HG03064 (cell line): ENCODE data around the gene CXCL12.

ENCODE experiments used
- ATAC-seq: cut with Tn5 transposase; IDR thresholded peaks from one replicate; pipeline ENCODE4 v1.9.1; 2021; ENCODE audit warnings: low read depth; ENCODE audit not compliant: unreplicated experiment

CXCL12 gene

GRCh38 chr10:44400541-44400940 is 15.6 kb upstream of the CXCL12 start:
- ATAC-seq, result no peak

- no peak for ATAC-seq
Observed at GRCh38 chr10:44399659-44400451, 15.0 kb upstream of the CXCL12 start.

- ATAC-seq, result no peak
Observed at GRCh38 chr10:44398747-44399658, 14.1 kb upstream of the CXCL12 start.

GRCh38 chr10:44398271-44398670 is 13.4 kb upstream of the CXCL12 start:
- no peak for ATAC-seq

GRCh38 chr10:44397476-44398225 is 12.8 kb upstream of the CXCL12 start:
- ATAC-seq, result no peak

GRCh38 chr10:44396671-44397191 is 11.8 kb upstream of the CXCL12 start:
- ATAC-seq, result no peak

GRCh38 chr10:44395902-44396670 is 11.2 kb upstream of the CXCL12 start:
- no peak for ATAC-seq

GRCh38 chr10:44395396-44395795 is 10.5 kb upstream of the CXCL12 start:
- no peak for ATAC-seq

GRCh38 chr10:44394696-44395381 is 9.9 kb upstream of the CXCL12 start:
- ATAC-seq, result no peak

- ATAC-seq, result no peak
Observed at GRCh38 chr10:44393834-44394547, 9.1 kb upstream of the CXCL12 start.

- ATAC-seq, result no peak
Observed at GRCh38 chr10:44393051-44393630, 8.2 kb upstream of the CXCL12 start.

- no peak for ATAC-seq
Observed at GRCh38 chr10:44392420-44392819, 7.5 kb upstream of the CXCL12 start.

GRCh38 chr10:44391981-44392380 is 7.1 kb upstream of the CXCL12 start:
- ATAC-seq, result no peak

GRCh38 chr10:44390585-44391072 is 5.7 kb upstream of the CXCL12 start:
- no peak for ATAC-seq

- ATAC-seq, result no peak
Observed at GRCh38 chr10:44389556-44389955, 4.7 kb upstream of the CXCL12 start.

- no peak for ATAC-seq
Observed at GRCh38 chr10:44389150-44389549, 4.3 kb upstream of the CXCL12 start.

GRCh38 chr10:44388641-44389040 is 3.7 kb upstream of the CXCL12 start:
- no peak for ATAC-seq

- ATAC-seq, result no peak
Observed at GRCh38 chr10:44387853-44388251, 3.0 kb upstream of the CXCL12 start.
